ENCODE measurements around the gene EEF1AKMT2.

EEF1AKMT2 gene

GRCh38 chr10:124725791-124726190, 65.9 kb downstream of the EEF1AKMT2 start:
- no peak for DNase-seq (ENCODE audit: extremely low spot score)
- POLR2A ChIA-PET = no interaction called here
- CTCF ChIA-PET = no interaction called here

DNA sequence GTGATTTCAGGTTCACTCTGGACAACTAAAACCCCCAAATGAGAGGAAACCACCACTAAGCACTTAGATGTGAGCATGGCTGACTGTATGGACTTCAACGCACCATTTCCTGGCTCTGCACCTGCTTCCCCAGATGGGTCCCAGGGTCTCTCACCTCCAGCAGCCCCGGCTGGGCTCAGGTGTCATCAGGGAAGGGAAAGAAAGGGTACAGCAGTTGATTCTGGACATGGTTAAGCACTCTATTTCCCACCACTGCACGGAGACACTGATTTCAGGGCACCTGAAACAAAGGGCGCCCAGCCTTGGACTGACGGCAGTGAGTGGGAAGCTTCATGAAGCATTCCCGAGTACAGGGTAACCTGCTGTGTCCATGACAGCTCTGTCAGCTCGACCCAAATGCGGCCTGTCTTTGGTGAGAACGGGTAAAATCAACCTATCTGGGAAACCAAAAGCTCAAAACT, 66.5 kb downstream of the EEF1AKMT2 start:
- ChIA-PET POLR2A (no interaction called here), CTCF (no interaction called here)
- no peak for TF ChIP-seq LEF1 (IDR thresholded peaks at IDR 0.05; ENCODE audit: borderline replicate concordance)
- TF ChIP-seq CTBP1 (IDR thresholded peaks at IDR 0.05; ENCODE audit: borderline replicate concordance) = no peak
- TF ChIP-seq SP1 (IDR thresholded peaks at IDR 0.05) = no peak
- TF ChIP-seq SUZ12 (IDR thresholded peaks at IDR 0.05) = no peak
- TF ChIP-seq ZNF384 (IDR thresholded peaks at IDR 0.05) = no peak
- no peak for TF ChIP-seq PKNOX1 (IDR thresholded peaks at IDR 0.05)
- DNase-seq (ENCODE audit: extremely low spot score) = no peak

More at GRCh38 chr10:124725791-124726190, 65.9 kb downstream of the EEF1AKMT2 start:
- TF ChIP-seq FOXK2 (IDR thresholded peaks at IDR 0.05) = no peak
- no peak for TF ChIP-seq FOXM1 (IDR thresholded peaks at IDR 0.05; ENCODE audit: borderline replicate concordance)
- no peak for TF ChIP-seq LEF1 (IDR thresholded peaks at IDR 0.05; ENCODE audit: borderline replicate concordance)
- no peak for TF ChIP-seq NFRKB (IDR thresholded peaks at IDR 0.05)
- TF ChIP-seq ZNF384 (IDR thresholded peaks at IDR 0.05) = no peak
- no peak for TF ChIP-seq SUZ12 (IDR thresholded peaks at IDR 0.05)
- TF ChIP-seq TARDBP (IDR thresholded peaks at IDR 0.05) = no peak
- no peak for TF ChIP-seq ARNT (IDR thresholded peaks at IDR 0.05)
- no peak for TF ChIP-seq PKNOX1 (IDR thresholded peaks at IDR 0.05)
- TF ChIP-seq FOXA1 (IDR thresholded peaks at IDR 0.05) = no peak
- TF ChIP-seq SP1 (IDR thresholded peaks at IDR 0.05) = no peak
- no peak for TF ChIP-seq BHLHE40 (IDR thresholded peaks at IDR 0.05; ENCODE audit: borderline replicate concordance)
- TF ChIP-seq L3MBTL2 (conservative IDR thresholded peaks at IDR 0.05) = no peak
- TF ChIP-seq HDGF (IDR thresholded peaks at IDR 0.05; ENCODE audit: borderline replicate concordance) = no peak
- no peak for TF ChIP-seq ELF4 (IDR thresholded peaks at IDR 0.05)
- TF ChIP-seq CTBP1 (IDR thresholded peaks at IDR 0.05; ENCODE audit: borderline replicate concordance) = no peak

- ChIA-PET CTCF (no interaction called here), POLR2A (no interaction called here)
- no peak for DNase-seq (ENCODE audit: extremely low spot score)
- no peak for TF ChIP-seq SUZ12 (IDR thresholded peaks at IDR 0.05)
- no peak for TF ChIP-seq SP1 (IDR thresholded peaks at IDR 0.05)
- TF ChIP-seq L3MBTL2 (conservative IDR thresholded peaks at IDR 0.05) = no peak
- TF ChIP-seq FOXA1 (IDR thresholded peaks at IDR 0.05) = no peak
- no peak for TF ChIP-seq LEF1 (IDR thresholded peaks at IDR 0.05; ENCODE audit: borderline replicate concordance)
- TF ChIP-seq ARNT (IDR thresholded peaks at IDR 0.05) = no peak
- TF ChIP-seq CTBP1 (IDR thresholded peaks at IDR 0.05; ENCODE audit: borderline replicate concordance) = no peak
- no peak for TF ChIP-seq ZNF384 (IDR thresholded peaks at IDR 0.05)
- no peak for TF ChIP-seq BHLHE40 (IDR thresholded peaks at IDR 0.05; ENCODE audit: borderline replicate concordance)
- no peak for TF ChIP-seq TARDBP (IDR thresholded peaks at IDR 0.05)
- TF ChIP-seq ELF4 (IDR thresholded peaks at IDR 0.05) = no peak
- no peak for TF ChIP-seq FOXM1 (IDR thresholded peaks at IDR 0.05; ENCODE audit: borderline replicate concordance)
- no peak for TF ChIP-seq HDGF (IDR thresholded peaks at IDR 0.05; ENCODE audit: borderline replicate concordance)
- no peak for TF ChIP-seq NFRKB (IDR thresholded peaks at IDR 0.05)
- TF ChIP-seq PKNOX1 (IDR thresholded peaks at IDR 0.05) = no peak
These were observed 67.2 kb downstream of the EEF1AKMT2 start for GRCh38 chr10:124724279-124725027.

GRCh38 chr10:124723826-124724225, 67.9 kb downstream of the EEF1AKMT2 start:
- CTCF ChIA-PET = no interaction called here
- POLR2A ChIA-PET = no interaction called here
- DNase-seq (ENCODE audit: extremely low spot score) = no peak
- TF ChIP-seq CTBP1 (IDR thresholded peaks at IDR 0.05; ENCODE audit: borderline replicate concordance) (no peak), FOXA1 (IDR thresholded peaks at IDR 0.05) (no peak), PKNOX1 (IDR thresholded peaks at IDR 0.05) (no peak), HDGF (IDR thresholded peaks at IDR 0.05; ENCODE audit: borderline replicate concordance) (no peak), L3MBTL2 (conservative IDR thresholded peaks at IDR 0.05) (no peak), BHLHE40 (IDR thresholded peaks at IDR 0.05; ENCODE audit: borderline replicate concordance) (no peak), NFRKB (IDR thresholded peaks at IDR 0.05) (no peak)

DNA sequence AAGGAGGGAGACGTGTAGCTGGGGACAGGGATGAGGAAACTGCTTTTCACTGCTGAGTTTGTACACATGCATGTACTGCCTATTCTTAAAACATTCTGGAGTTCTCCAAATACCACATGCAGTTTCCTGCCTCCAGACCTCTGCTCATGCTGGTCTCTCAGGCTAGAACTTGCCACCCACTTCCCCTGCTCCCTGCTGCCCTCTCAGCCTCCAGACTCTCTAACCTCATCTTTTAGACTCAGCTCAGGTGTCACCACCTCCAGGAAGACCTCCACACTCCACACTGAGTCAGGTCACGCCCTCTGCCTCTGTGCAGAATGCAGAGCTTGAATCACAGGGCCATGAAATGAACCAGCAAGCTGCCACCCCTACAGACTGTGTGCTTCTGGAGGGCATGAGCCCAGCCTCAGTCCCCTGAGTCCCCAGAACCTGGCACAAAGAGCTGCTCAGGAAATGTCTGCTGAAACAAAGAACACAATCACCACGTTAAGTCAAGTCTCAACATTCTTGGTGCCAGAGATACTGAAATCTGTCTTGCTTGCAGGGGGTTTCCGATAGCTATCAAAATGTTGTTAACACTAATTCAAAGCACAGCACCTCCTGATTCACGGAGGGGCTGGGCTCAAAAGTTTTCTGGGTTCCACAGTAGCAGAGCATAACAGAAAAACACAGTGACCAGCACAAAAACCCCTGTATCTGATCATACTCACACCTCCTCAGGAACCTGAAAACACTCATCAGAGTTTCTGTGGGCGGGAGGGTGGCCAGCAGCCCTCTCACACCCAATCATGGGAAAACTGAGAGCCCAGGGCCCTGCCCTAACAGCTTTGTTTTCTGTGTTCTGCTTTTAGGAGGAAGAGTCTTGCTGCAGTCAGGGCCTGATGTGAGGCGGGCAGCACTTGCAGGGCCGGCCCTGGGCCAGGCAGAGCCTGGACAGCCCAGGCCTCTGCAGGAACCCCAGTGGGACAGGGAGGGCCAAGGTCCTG, 68.6 kb downstream of the EEF1AKMT2 start:
- DNase-seq (ENCODE audit: extremely low spot score) = no peak
- no peak for TF ChIP-seq FOXK2 (IDR thresholded peaks at IDR 0.05)
- no peak for TF ChIP-seq BHLHE40 (IDR thresholded peaks at IDR 0.05; ENCODE audit: borderline replicate concordance)
- TF ChIP-seq ZNF384 (IDR thresholded peaks at IDR 0.05) = no peak
- TF ChIP-seq FOXM1 (IDR thresholded peaks at IDR 0.05; ENCODE audit: borderline replicate concordance) = no peak
- TF ChIP-seq NFRKB (IDR thresholded peaks at IDR 0.05) = no peak
- ChIA-PET CTCF (interaction anchor here (0.7 kb wide), 1 partner anchor 10 kb away, joined by 4 read pairs; no protein-coding TSS in a partner anchor), POLR2A (no interaction called here)

Data from HEK293T (cell line).